ENCODE measurements around the gene HPSE2. TPM values are rescaled to one million over a fixed set of nuclear protein-coding genes. Genes with fewer than 3 reads are reported as not detected.

The HPSE2 gene
- total RNA-seq, 1 donor = 5.6 TPM

DNA sequence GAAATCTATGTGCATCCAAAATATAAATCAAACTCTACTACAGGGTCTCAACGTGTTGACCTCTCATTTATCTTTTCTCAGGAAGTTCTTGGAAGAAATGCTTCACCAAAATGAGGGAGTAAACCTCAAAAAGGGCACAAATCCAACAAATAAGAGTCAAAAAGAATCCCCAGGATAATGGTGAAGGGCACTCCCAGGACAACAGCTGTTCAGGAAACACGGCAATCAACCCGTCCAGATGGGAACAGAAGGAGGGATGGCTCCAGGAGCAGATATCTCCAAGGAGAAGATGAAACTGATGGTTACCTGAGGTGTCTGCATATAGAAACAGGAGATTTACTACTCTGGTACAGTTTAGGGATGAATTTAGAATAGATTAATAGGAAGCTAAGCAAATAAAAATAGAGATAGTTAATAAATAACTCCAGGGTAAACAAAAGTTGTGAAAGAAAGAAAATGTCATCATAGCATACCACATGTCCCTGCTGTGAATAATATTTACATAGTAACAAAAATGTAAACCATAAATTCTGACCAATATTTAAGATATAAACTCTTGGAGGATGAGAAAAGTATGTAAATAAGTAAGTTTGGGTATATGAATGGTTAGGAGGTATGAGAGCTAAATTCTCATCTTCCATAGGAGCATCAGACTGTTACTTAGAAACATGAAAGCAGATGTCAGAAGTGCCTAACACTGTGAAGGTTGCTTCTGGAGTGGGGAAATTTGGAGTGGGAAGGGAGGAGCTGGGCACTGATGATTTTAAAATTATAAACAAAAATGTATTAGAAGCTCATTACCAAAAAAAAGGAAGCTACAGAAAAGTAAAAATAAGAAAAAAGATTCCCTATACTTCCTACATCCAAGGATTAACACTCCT lies 551.4 kb downstream of the HPSE2 start:
- no peak overlapping the region for H3K4me3 ChIP-seq (ENCODE audit: low read depth, low read length)
- TF ChIP-seq CTCF (IDR thresholded peaks at IDR 0.05; ENCODE audit: insufficient read depth, low read depth, low read length) = no peak
- peak; percentile 80 for DNase-seq (ENCODE audit: low read depth)

DNA sequence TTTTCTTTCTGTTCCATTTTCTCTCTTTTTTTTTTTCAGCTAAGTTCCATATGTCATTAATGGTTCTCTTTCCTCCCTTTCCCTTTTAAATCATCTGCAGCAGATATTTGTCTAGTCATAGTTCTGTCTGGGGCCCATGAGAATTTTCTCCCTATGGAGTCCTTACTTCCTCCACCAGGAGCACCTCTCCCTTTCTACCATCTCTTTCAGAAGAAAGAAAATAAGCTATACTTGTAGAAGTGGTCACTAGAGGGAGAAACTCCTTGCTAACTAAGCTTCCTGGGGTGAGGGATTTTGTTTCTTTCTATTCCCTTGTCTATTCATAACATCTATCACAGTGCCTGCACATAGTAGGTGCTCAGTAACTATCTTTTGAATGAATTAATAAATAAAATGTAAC lies 558.8 kb downstream of the HPSE2 start:
- no peak for DNase-seq (ENCODE audit: low read depth)
- peak; percentile 42 for TF ChIP-seq CTCF (IDR thresholded peaks at IDR 0.05; ENCODE audit: insufficient read depth, low read depth, low read length)
- no peak overlapping the region for H3K4me3 ChIP-seq (ENCODE audit: low read depth, low read length)

- DNase-seq (ENCODE audit: low read depth) = no peak
- TF ChIP-seq CTCF (IDR thresholded peaks at IDR 0.05; ENCODE audit: insufficient read depth, low read depth, low read length) = no peak
- H3K4me3 ChIP-seq (ENCODE audit: low read depth, low read length) = no peak overlapping the region
Observed at GRCh38 chr10:98675902-98676301, 559.8 kb downstream of the HPSE2 start.

- no peak for TF ChIP-seq CTCF (IDR thresholded peaks at IDR 0.05; ENCODE audit: insufficient read depth, low read depth, low read length)
- DNase-seq (ENCODE audit: low read depth) = peak; percentile 68
- no peak overlapping the region for H3K4me3 ChIP-seq (ENCODE audit: low read depth, low read length)
Observed at GRCh38 chr10:98673171-98673782, 562.4 kb downstream of the HPSE2 start.

GRCh38 chr10:98667081-98667480 lies 568.6 kb downstream of the HPSE2 start:
- H3K4me3 ChIP-seq (ENCODE audit: low read depth, low read length) = no peak overlapping the region
- no peak for DNase-seq (ENCODE audit: low read depth)
- TF ChIP-seq CTCF (IDR thresholded peaks at IDR 0.05; ENCODE audit: insufficient read depth, low read depth, low read length) = no peak

DNA sequence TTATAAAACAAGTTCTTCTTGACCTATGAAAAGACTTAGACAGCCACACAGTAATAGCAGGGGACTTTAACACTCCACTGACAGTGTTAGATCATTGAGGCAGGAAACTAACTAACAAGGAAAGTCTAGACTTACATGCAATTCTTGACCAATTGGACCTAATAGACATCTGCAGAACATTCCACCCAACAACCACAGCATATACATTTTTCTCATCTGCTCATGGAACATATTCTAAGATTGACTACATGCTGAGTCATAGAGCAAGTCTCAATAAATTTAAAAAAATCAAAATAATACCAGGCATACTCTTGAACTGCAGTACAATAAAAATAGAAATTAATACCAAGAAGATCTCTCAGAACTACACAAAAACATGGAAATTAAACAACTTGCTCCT lies 569.4 kb downstream of the HPSE2 start:
- no peak for TF ChIP-seq CTCF (IDR thresholded peaks at IDR 0.05; ENCODE audit: insufficient read depth, low read depth, low read length)
- H3K4me3 ChIP-seq (ENCODE audit: low read depth, low read length) = no peak overlapping the region
- DNase-seq (ENCODE audit: low read depth) = no peak
